Measurements from ENCODE around the gene TMEM114. TPM values are rescaled to one million over a fixed set of nuclear protein-coding genes. Genes with fewer than 3 reads are reported as not detected.
A peak's percentile ranks its signal among the peaks of the same experiment; 100 is the strongest.
"Not testable (repeated sequence)": the region's sequence is repeated elsewhere in the genome, so short reads cannot be mapped to it uniquely, and the experiment has no call there.

TMEM114 gene
- total and polyA plus RNA-seq, 9 donors = 0.27 TPM; not detected in 8

DNA sequence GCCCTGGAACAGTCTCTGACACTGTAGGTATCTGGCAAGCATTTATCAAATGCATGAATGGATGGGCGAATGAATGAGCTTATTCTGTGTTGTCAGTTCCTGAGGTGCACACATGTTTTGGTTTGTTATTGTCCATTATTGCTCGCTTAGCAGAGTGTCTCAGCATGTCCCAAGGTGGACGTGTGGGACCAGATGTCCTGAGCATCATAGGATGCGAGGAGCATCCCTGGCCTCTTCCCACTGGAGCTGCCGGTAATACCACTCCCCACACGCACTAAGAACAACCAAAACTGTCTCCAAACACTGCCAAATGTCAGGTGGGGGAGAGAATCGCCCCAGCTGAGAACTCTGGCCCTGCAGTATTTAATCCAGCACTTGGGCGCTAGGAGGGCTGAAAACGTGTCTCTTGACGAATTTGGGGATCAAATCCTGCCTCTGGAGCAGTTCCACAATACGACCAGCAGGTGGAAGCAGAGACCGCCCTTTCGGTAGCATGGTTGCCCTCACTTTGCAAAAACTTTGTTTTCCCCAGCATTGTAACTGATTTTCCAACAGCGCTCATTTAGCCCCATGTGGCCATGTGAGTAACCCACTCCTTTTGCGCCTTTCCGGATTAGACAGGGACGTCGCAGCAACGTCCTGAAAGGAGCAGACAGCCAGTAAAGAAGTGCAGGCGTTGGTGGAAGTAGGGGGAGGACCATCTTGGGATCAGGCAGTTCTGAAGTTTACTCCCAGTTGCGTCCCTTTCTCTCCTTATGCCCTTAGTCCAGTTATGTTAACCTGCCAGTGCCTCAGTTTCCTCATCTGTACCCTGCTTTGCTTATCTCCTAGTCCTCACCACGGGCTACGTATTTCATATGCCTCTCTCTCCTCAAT lies 22.7 kb downstream of the TMEM114 start:
- Histone ChIP-seq H3K4me1 (ENCODE audit: control insufficient read depth, insufficient read depth, low read length) (peaks cover 4% of the 10 kb centered on the region), H3K36me3 (ENCODE audit: control insufficient read depth, insufficient read depth, low read length) (no peaks in the 10 kb centered on the region), H3K4me3 (ENCODE audit: low read length) (no peak overlapping the region), H3K9me3 (replicated peaks; ENCODE audit: control insufficient read depth, low read depth, low read length) (no peaks in the 10 kb centered on the region), H3K27ac (ENCODE audit: low read length) (no peak overlapping the region), H3K27me3 (ENCODE audit: control insufficient read depth, insufficient read depth, low read length) (peaks cover 16% of the 10 kb centered on the region)
- 16% methylated on average over 12 of the region's 23 CpGs for WGBS (ENCODE audit: insufficient coverage)
- DNase-seq = peak; percentile 91

DNA sequence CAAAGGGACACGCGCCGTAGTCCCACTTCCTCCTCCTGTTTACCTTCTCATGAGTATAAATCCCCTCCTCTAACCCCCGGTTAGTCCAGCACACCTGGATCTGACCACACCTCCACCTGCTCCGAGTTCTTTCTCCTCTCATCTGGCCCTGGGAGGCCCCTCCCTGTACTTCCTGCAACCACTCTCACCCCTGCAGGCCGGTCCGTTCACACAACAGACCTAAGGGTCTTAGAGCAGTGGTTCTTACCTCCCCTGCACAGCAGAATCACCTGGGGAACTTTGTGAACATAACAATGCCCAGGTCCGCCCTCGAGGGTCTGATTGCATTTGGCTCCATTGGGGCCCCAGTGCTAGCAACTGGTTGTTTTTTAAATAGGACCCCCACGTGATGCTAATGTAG lies 24.8 kb downstream of the TMEM114 start:
- no peak overlapping the region for H3K4me3 ChIP-seq (ENCODE audit: low read length)
- no peaks in the 10 kb centered on the region for H3K9me3 ChIP-seq (replicated peaks; ENCODE audit: control insufficient read depth, low read depth, low read length)
- no peak overlapping the region for H3K27ac ChIP-seq (ENCODE audit: low read length)
- H3K36me3 ChIP-seq (ENCODE audit: control insufficient read depth, insufficient read depth, low read length) = no peaks in the 10 kb centered on the region
- no peak for DNase-seq
- WGBS (ENCODE audit: insufficient coverage) = 13% methylated on average over 7 of the region's 10 CpGs
- peaks cover 4% of the 10 kb centered on the region for H3K4me1 ChIP-seq (ENCODE audit: control insufficient read depth, insufficient read depth, low read length)
- peaks cover 9% of the 10 kb centered on the region for H3K27me3 ChIP-seq (ENCODE audit: control insufficient read depth, insufficient read depth, low read length)

DNA sequence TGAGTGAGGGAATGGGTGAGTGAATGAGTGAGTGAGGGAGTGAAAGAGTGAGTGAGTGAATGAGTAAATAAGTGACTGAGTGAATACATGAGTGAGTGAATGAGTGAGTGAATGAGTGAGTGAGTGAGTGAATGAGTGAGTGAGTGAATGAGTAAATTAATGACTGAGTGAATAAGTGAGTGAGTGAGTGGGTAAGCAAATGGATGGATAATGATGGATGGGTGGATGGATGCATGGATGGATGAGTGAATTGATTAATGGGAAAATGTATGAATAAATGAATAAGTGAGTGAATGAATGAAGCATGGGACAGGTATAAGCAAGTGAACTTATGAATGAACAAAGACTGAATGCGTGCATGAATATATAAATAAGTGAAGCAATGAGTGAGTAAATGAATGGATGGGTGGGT lies 25.4 kb downstream of the TMEM114 start:
- Histone ChIP-seq H3K36me3 (ENCODE audit: control insufficient read depth, insufficient read depth, low read length) (no peaks in the 10 kb centered on the region), H3K9me3 (replicated peaks; ENCODE audit: control insufficient read depth, low read depth, low read length) (no peaks in the 10 kb centered on the region), H3K4me1 (ENCODE audit: control insufficient read depth, insufficient read depth, low read length) (peaks cover 4% of the 10 kb centered on the region), H3K4me3 (ENCODE audit: low read length) (no peak overlapping the region), H3K27ac (ENCODE audit: low read length) (no peak overlapping the region), H3K27me3 (ENCODE audit: control insufficient read depth, insufficient read depth, low read length) (peaks cover 9% of the 10 kb centered on the region)
- 50% methylated on average over 1 of the region's 1 CpG for WGBS (ENCODE audit: insufficient coverage)
- no peak for DNase-seq

DNA sequence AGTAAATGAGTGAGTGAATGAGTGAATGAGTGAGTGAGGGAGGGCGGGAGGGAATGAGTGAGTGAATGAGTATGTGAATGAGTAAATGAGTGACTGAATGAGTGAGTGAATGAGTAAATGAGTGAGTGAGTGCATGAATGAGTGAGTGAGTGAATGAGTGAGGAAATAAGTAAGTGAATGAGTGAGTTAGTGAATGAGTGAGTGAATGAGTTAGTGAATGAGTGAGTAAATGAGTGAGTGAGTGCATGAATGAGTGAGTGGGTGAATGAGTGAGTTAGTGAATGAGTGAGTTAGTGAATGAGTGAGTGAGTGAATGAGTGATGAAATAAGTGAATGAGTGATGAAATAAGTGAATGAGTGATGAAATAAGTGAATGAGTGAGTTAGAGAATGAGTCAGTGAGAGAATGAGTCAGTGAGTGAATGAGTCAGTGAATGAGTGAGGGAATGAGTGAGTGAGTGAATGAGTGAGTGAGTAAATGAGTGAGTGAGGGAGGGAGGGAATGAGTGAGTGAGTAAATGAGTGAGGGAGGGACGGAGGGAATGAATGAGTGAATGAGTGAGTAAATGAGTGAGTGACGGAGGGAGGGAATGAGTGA lies 26.3 kb downstream of the TMEM114 start:
- not testable (repeated sequence) for H3K27ac ChIP-seq (ENCODE audit: low read length); H3K4me3 ChIP-seq (ENCODE audit: low read length); DNase-seq; H3K27me3 ChIP-seq (ENCODE audit: control insufficient read depth, insufficient read depth, low read length); H3K36me3 ChIP-seq (ENCODE audit: control insufficient read depth, insufficient read depth, low read length); H3K9me3 ChIP-seq (replicated peaks; ENCODE audit: control insufficient read depth, low read depth, low read length); H3K4me1 ChIP-seq (ENCODE audit: control insufficient read depth, insufficient read depth, low read length)
- WGBS (ENCODE audit: insufficient coverage) = 94% methylated on average over 2 of the region's 3 CpGs

DNA sequence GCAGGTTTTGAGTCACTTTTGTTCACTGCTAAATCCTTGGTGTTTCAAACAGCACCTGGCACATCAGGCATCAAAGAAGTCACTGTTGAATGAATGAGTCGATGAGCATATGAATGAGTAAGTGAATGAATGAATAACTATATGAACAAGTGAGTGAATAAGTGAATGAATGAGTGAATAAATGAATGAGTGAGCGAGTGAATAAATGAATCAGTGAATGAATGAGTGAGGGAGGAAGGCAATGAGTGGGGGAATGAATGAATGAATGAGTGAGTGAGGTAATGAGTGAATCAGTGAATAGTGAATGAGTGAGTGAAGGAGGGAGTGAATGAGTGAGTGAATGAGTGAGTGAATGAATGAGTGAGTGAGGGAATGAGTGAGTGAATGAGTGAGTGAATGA lies 28.8 kb downstream of the TMEM114 start:
- no peak overlapping the region for H3K27ac ChIP-seq (ENCODE audit: low read length)
- WGBS (ENCODE audit: insufficient coverage) = 84% methylated on average over 2 of the region's 2 CpGs
- DNase-seq = no peak

DNA sequence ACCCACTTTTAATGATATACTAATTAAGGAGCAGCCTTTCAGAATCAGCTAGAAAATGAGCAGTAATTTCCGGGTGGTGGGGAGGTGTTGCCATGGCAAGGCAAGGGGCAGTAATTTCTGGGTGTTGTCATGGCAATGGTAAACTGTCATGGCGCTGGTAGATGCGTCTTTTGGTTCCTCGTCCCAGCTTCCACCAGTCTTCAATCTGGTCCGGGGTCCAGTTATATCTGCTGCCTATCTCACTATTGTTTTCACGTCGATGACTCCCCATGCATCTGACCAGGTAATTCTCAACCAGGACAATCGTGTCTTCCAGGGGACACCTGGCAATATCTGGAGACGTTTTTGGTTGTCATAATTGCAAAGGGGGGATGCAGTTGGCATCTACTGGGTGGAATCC lies 34.9 kb downstream of the TMEM114 start:
- DNase-seq = no peak
- Histone ChIP-seq H3K27me3 (ENCODE audit: control insufficient read depth, insufficient read depth, low read length) (peaks cover 5% of the 10 kb centered on the region), H3K4me3 (ENCODE audit: low read length) (no peak overlapping the region), H3K36me3 (ENCODE audit: control insufficient read depth, insufficient read depth, low read length) (no peaks in the 10 kb centered on the region), H3K27ac (ENCODE audit: low read length) (no peak overlapping the region), H3K9me3 (replicated peaks; ENCODE audit: control insufficient read depth, low read depth, low read length) (no peaks in the 10 kb centered on the region), H3K4me1 (ENCODE audit: control insufficient read depth, insufficient read depth, low read length) (no peaks in the 10 kb centered on the region)
- 72% methylated on average over 3 of the region's 9 CpGs for WGBS (ENCODE audit: insufficient coverage)

More for the DNA sequence above, 28.8 kb downstream of the TMEM114 start:
- Histone ChIP-seq H3K4me3 (ENCODE audit: low read length) (no peak overlapping the region), H3K36me3 (ENCODE audit: control insufficient read depth, insufficient read depth, low read length) (no peaks in the 10 kb centered on the region), H3K27me3 (ENCODE audit: control insufficient read depth, insufficient read depth, low read length) (no peaks in the 10 kb centered on the region), H3K4me1 (ENCODE audit: control insufficient read depth, insufficient read depth, low read length) (no peaks in the 10 kb centered on the region), H3K9me3 (replicated peaks; ENCODE audit: control insufficient read depth, low read depth, low read length) (no peaks in the 10 kb centered on the region)

DNA sequence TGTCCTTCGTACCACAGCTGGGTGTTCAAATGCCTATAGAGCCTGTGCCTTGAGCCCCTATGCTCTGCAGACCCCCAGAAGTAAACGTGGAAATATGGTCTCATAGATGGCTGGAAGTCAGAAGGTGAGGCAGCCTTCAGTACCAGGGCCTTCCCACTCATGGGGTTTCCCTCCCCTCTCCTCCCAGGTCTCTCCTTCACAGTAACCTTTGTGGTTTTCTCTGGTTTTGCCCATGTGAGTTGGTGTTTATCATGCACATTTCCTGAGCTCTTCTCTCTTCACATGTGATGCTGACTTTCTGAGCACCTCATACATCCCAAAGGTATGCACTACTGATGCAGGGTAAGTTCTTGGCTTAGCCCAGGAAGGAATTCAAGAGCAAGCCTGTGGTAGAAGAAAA lies 35.4 kb downstream of the TMEM114 start:
- no peaks in the 10 kb centered on the region for H3K36me3 ChIP-seq (ENCODE audit: control insufficient read depth, insufficient read depth, low read length)
- H3K4me3 ChIP-seq (ENCODE audit: low read length) = no peak overlapping the region
- H3K27ac ChIP-seq (ENCODE audit: low read length) = no peak overlapping the region
- no peak for DNase-seq
- WGBS (ENCODE audit: insufficient coverage) = 67% methylated on average over 1 of the region's 2 CpGs
- H3K9me3 ChIP-seq (replicated peaks; ENCODE audit: control insufficient read depth, low read depth, low read length) = no peaks in the 10 kb centered on the region
- no peaks in the 10 kb centered on the region for H3K4me1 ChIP-seq (ENCODE audit: control insufficient read depth, insufficient read depth, low read length)
- peaks cover 5% of the 10 kb centered on the region for H3K27me3 ChIP-seq (ENCODE audit: control insufficient read depth, insufficient read depth, low read length)

DNA sequence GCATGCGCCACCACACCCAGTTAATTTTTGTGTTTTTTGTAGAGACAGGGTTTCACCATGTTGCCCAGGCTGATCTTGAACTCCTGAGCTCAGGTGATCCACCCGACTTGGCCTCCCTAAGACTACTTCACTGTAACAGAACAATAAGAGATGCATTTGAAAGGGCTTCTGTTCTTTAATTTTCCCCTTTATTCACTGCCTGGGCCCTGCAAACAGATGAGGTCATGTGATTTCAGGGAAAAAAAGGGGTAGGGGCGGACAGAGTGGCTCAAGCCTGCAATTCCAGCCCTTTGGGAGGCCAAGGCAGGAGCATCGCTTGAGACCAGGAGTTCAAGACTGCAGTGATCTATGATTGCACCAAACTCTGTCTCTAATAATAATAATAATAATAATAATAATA lies 36.3 kb downstream of the TMEM114 start:
- WGBS (ENCODE audit: insufficient coverage) = no CpG with 5 or more reads among the region's 4 CpGs
- Histone ChIP-seq H3K27ac (ENCODE audit: low read length) (no peak overlapping the region), H3K36me3 (ENCODE audit: control insufficient read depth, insufficient read depth, low read length) (no peaks in the 10 kb centered on the region), H3K27me3 (ENCODE audit: control insufficient read depth, insufficient read depth, low read length) (peaks cover 5% of the 10 kb centered on the region), H3K4me1 (ENCODE audit: control insufficient read depth, insufficient read depth, low read length) (no peaks in the 10 kb centered on the region), H3K9me3 (replicated peaks; ENCODE audit: control insufficient read depth, low read depth, low read length) (no peaks in the 10 kb centered on the region), H3K4me3 (ENCODE audit: low read length) (no peak overlapping the region)
- DNase-seq = no peak

DNA sequence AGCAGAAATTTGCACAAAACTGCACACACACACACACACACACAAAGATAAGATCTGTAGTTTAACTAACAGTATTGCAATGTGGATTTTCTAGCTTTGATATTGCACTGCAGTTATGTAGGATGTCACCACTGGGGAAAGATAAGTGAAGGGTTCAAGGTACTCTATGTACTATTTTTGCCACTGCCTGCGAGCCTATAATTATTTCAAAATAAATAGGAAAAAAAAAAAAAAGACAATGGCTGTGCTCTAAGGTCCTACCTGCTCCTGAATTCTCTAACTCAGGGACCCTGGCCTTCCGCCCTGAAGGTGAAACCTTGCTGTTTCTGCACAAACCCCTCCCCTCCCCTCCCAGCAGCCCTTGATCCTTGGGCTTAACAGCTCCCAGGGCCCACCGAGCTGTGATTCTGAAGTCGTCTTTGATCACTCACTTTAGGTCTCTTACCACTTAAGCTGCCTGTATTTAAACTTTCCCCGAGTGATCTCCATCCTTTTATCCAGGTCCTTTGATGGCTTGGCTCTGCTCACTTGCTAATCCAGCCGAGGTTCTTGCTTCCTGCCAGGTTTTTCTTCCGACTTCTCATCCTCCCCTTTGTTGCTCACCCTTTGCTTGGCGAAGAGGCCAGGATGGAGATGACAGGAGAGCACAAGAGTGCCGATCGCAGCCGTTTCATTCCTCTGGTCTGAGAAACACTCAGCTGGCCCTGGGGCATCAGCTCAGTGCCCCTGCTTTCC lies 37.7 kb downstream of the TMEM114 start:
- WGBS (ENCODE audit: insufficient coverage) = 15% methylated on average over 5 of the region's 11 CpGs
- peaks cover 5% of the 10 kb centered on the region for H3K27me3 ChIP-seq (ENCODE audit: control insufficient read depth, insufficient read depth, low read length)
- DNase-seq = no peak

More for the DNA sequence above, 37.7 kb downstream of the TMEM114 start:
- Histone ChIP-seq H3K4me3 (ENCODE audit: low read length) (no peak overlapping the region), H3K36me3 (ENCODE audit: control insufficient read depth, insufficient read depth, low read length) (no peaks in the 10 kb centered on the region), H3K4me1 (ENCODE audit: control insufficient read depth, insufficient read depth, low read length) (no peaks in the 10 kb centered on the region), H3K9me3 (replicated peaks; ENCODE audit: control insufficient read depth, low read depth, low read length) (no peaks in the 10 kb centered on the region), H3K27ac (ENCODE audit: low read length) (no peak overlapping the region)
